OCI-M1 (cell line): ENCODE results near the gene NUP210L.
A peak's percentile ranks its signal among the peaks of the same experiment; 100 is the strongest.

ENCODE experiments used
- DNase-seq: peaks from one replicate; lab custom pipeline; 2025; lab: John Stamatoyannopoulos, UW

Gene NUP210L

GRCh38 chr1:153963850-153964331 lies 191.0 kb downstream of the NUP210L start:
- no peak for DNase-seq

GRCh38 chr1:153963030-153963849 lies 191.6 kb downstream of the NUP210L start, which contains the start of gene SLC39A1:
SLC39A1 (minus strand) TSS chr1:153963537; CDS start chr1:153962715, 822 bp downstream.
- peak; percentile 99 for DNase-seq

DNA sequence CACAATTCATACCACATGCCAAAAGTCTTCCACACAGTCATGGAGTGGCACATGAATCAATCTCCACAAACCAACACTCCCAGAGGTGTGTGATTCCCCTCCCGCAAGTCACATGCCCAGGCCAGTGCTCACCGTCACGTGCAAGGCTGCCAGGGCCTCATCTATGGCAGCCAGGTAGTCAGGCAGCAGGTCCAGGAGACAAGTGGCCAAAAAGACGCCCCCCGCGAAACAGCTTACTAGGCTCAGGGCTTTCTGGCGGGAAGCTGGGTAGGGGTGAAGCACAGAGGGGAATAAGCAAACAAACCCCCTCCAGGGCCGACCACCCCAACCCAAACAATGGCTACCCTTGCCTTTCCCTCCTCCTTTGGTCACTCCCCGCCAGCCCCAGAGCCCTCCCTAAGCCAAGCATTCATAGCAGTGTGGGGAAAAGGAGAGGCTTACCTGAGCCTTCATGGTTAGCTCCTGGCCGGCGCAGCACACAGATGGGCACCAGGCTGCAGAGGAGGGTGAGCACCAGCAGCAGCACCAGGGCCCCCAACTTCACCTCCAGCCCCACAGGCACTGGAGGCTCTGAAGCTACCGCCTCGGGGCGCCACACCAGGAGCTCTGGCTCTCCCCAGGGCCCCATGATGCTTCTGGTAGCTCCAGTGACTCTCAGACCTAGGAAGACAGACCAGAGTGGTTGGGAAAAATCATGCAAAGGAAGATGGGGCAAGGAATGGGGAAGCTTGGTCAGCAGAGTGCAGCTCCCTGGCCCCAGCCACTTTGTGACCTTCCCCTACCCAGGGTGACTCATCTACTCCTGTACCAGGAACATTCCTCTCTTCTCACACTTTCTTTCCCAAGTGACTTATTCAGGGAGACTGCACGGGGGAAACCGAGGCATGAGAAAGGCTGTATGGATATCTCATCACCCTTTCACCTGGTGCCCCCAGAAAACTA lies 192.5 kb downstream of the NUP210L start:
- peak; percentile 55 for DNase-seq

GRCh38 chr1:153961421-153961820 lies 193.5 kb downstream of the NUP210L start:
- DNase-seq, result no peak

DNA sequence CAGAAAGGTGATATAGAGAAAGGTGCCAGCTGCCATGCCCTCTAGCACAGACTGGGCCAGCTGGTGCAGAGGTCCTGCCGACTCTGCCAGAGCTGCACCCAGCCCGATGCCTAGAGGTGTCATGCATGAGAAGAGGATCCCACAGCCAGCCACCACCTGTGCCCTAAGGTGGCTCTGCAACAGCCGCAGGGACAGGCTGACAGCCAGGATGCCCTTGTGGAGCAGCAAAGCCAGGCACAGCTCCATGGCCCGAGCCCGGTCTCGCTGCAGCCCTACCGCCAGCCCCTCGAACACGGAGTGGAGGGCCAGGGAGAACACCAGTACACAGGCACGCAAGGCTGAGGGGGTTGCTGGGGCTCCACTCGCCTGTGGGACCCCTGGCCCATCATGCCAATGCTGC lies 194.7 kb downstream of the NUP210L start:
- no peak for DNase-seq

GRCh38 chr1:153959454-153959853 lies 195.4 kb downstream of the NUP210L start:
- DNase-seq, result peak; percentile 42

- DNase-seq, result no peak
Observed at GRCh38 chr1:153958961-153959260, 196.0 kb downstream of the NUP210L start.

DNA sequence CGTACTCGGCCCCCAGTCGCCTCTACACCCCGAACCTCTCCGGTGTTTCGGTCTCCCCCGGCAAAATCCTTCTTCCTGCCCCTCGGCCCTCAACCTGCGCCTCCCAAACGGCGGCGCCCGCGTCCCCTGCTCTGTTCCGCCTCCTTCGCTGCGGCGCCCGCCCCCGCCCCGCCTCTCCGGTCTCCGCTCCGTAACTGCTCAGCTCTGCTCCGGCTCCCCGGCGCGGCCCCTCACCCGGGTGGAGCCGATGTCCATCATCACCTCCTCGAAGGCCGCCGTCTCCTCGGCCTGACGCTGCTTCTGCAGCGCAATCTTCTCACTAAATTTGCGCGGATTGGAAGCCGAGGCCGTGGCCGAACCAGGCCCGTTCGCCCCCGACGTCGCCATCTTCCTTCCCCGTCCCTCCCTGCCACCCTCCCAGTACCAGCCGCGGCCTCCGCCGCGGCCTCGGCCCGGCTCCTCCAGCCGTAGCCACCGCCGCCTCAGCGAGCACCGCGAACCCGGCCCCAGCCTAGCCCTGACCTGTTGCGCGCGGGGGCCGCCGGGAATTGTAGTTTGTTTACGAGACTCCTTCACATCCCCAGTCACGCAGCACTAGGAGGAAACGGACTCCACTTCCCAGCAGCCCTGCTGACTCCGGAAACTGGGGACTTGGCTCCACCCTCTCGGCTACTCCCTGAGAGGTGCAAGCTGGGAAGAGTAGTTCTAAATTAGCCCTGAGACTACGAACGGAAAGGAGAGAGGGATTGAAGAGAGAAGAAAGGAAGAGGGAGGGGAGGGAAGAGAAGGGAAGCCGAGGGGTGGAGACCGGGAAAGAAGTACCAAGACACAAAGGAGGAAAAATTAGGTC lies 196.5 kb downstream of the NUP210L start, which contains the start of gene CRTC2:
CRTC2 (minus strand) TSS at position 502 of the 850 bp plus-strand sequence; CDS start at position 387, 115 bp downstream.
- peak; percentile 99 for DNase-seq

DNA sequence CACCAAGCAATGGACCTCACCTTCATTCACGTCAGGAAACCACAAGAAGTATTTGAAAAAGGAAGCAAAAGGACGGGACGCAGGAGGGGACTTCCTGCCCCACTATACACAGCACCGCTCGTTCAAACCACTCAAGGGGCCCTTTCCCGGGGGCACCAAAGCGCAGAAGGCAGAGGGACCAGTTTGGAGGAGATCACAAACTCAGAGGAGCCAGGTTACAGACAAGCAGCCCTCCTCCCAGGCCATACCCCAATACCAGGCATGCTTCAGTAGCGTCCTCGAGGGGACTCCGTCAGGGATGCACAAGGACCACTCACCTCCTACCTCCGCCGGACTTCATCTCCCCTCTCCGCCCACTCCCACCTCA lies 197.1 kb downstream of the NUP210L start:
- DNase-seq, result peak; percentile 63

DNA sequence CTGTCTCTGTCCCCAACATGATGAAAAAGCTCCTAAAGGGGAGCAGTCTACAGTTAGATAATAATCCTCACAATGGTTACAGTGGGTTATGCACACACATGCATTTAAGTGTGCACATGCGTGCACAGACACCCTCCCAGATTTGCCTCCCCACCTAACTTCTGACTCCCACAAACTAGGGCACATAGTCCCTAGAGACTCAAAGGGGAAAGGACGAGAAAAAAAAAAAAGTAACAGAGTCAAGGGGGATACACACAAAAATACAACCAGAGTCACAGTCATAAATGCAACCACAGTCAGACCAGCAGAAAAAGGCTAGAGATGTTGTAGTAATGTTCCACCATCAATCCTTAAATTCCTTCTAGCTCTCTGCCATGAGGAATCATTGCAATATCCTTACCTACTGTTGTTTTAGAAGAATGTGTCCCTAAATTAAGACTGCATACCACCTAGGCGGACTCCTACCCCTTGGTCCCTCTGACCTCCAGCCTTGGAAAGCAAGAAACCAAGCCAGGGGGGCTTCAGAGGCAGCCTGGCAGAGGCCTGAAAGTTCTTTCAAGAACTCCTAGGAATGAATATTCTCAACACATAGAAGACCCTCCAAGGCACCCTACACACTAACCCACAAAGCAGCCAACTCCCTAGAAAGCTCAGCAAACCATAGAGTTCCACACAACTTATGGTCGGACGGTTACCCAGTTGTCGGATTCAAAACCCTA lies 197.7 kb downstream of the NUP210L start:
- no peak for DNase-seq

GRCh38 chr1:153954826-153955225 lies 200.0 kb downstream of the NUP210L start:
- no peak for DNase-seq

DNA sequence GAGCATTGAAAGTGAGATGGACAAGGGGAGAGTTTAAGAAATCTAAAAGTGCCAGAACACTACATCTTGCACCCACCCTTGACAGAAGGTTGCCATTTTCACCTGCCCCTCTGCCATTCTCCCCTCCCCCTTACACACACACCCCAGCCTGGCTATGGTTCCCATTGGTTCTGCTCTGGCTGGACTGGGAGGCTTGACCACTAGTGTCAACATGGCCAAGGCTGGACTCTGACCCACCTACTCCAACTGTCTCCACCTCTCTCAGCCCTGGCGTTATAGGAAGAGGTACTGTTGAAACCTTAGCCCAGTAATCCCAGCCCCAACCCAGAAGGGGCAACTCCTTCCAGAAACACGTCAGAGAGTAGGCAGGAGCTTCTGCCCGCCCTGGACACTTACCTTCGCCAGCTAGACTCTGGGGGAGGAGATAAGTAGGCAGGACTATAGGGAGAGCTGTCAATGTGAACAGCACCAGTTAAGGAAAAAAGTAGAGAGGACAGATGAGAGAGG lies 201.0 kb downstream of the NUP210L start:
- DNase-seq, result no peak

- no peak for DNase-seq
Observed at GRCh38 chr1:153951801-153952200, 203.1 kb downstream of the NUP210L start.

DNA sequence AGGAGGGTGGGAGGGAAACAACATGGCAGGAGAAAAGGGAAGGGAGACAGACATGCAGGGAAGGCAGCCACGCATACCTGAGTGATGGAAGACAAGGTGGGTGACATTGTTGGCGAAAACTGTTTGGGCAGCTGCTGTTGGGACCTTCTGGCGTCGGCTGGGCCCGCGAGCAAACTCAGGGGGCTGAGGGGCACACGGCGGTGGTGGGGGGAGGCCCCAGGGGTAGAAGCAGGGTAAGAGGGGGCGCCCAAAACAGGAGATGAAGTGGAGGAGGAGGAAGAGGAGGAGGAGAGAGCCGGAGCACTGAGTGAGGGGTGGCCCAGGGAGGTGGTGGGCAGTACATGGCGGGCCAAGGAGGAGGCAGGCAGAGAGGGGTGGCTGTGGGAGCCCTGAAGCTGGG lies 203.7 kb downstream of the NUP210L start:
- no peak for DNase-seq

DNA sequence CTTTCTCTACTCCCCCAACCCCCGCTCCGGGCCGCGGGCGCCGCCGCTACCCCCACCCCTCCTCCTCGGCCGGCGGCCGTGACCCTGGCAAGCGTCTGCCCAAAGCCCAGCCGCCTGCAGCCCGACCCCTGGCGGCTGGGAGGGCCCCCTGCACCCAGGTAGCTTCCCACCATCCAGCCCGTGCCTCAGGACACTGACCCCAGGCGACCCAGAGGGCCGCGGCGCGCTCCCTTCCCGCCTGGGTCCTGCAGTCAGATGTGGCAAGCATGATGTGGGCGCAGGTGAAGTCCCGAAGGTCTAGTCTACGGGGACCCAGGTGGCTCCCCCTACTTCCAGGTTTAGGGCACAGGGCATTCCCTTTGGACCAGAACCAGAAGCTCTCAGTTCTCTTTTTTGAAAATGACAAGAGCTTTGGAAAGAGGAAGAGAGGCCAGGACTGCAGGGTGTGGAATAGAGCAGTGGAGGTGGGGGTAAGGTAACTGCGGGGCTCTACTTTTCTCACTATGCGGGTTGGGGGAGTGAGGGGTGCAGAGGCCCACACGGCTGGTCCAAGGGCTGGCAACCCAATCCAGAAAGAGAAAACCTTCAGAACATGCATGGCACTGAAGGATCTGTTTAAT lies 208.1 kb downstream of the NUP210L start, which contains the start of gene DENND4B:
DENND4B (minus strand) TSS at position 97 of the 620 bp plus-strand sequence. CDS start 2,344 bp downstream, outside the sequence.
- peak; percentile 95 for DNase-seq

DNA sequence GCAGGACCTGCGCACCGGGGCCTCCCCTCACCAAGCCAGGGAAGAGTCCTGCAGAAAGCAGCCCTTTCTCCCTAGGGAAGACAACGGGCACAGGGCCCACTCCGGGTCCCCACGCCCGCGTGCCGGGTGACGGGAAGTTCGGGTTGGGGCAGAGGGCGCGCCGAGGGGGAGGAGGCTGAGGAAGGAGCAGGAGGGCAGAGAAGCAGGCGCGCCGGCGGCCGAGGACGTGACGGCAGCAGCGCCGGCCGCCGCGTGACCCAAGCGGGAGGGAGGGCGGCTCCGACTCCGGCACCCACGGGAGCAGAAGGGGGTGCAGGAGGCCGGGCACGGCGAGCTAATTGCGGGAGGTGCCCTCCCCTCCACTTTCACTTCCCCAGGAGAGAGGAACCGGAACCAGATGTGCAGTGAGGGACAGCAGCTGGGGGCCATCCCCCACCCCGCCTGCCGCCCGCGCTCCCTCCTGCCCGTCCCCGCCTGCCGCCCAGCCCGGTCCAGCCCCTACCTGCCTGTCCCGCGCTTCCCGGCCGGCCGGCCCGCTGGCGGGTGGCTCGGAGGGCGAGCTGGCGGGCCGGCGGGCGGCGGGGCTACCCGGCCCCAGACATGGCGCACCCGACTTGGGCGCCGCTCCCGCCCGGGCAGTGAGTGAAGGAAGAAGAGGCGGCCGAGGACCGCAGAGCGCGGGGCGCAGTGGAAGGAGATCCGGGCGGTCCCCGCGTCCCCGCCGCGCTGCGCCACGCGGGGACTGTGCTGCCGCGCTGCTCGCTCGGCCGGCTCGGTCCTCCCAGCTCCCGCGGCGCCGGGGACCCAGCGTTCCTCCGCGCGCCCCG lies 208.9 kb downstream of the NUP210L start:
- peak; percentile 78 for DNase-seq

DNA sequence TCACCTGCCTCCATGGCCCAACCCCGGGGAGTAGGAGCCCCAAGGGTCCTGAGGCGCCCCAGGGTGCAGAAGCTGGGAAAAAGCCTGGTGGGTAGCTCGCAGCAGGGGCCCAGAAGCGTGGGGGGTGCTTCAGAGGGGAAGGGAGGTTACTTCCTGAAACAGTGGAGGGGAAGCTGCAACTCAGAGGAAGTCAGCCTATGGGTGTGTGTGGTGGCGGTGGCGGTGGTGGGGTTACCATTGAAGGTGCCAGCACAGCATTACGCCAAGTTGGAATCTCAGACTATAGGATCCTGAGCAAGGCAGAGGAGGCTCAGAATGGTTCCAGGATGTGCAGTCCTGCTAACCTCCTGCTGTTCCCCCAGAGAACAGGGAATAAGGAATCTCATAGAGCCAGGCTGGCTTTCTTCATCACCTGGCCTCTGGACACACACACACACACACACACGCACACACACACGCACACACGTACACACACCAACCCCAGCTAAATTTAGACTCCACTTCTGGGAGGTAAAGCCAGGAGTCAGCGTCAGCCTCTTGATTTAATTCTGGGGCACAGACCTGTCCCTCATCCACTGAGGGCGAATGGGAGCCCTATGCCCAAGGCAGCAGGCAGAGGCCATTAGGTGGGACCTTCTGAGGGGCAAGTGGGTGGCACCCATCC lies 209.6 kb downstream of the NUP210L start:
- DNase-seq, result peak; percentile 84

DNA sequence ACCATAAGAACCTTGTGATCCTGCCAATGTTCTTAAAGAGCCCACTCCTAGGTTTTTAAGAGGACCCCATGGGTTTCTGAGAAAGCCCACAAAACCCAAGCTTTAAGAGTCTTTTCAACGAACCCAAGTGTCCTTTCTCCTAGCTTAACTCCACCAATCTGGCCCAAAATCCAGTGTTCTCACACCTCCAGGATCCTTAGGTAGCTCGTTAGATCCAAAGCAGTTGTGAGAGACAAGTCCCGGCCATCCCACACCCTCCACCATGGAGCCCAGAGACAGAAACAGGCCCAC lies 210.1 kb downstream of the NUP210L start:
- DNase-seq, result peak; percentile 62
